Suprapubic skin (tissue), 4 donors: ENCODE data around the gene DUOXA1. TPM values are rescaled to one million over a fixed set of nuclear protein-coding genes. Genes with fewer than 3 reads are reported as not detected.

Experiments
- DNase-seq, 2 donors: peaks; one replicate each; pipeline ENCODE4 v3.0.0-alpha.2; 2019; ENCODE audit warnings: low spot score in 2 of 2
- H3K27ac ChIP-seq: fragments of 200-600 bp; sonication (generic); one replicate; pipeline ENCODE4 v1.5.1; 2019
- H3K27me3 ChIP-seq: fragments of 200-600 bp; sonication (generic); one replicate; pipeline ENCODE4 v1.5.1; 2019
- H3K36me3 ChIP-seq: fragments of 200-600 bp; sonication (generic); one replicate; pipeline ENCODE4 v1.5.1; 2019
- H3K4me1 ChIP-seq: fragments of 200-600 bp; sonication (generic); one replicate; pipeline ENCODE4 v1.5.1; 2019
- H3K4me3 ChIP-seq: fragments of 200-600 bp; sonication (generic); one replicate; pipeline ENCODE4 v1.5.1; 2019; ENCODE audit warnings: mild to moderate bottlenecking
- H3K9me3 ChIP-seq: fragments of 200-600 bp; sonication (generic); one replicate; pipeline ENCODE4 v1.5.1; 2019
- CTCF ChIP-seq, 2 donors: fragments of 200-600 bp in 1 of 2; fragments of 450-650 bp in 1 of 2; sonication (generic) in 1 of 2; IDR thresholded peaks; one replicate each; pipeline ENCODE4 v1.5.1; 2016 to 2019; ENCODE audit warnings: antibody characterized with exemption in 2 of 2, mild to moderate bottlenecking in 1 of 2, moderate library complexity in 1 of 2
- EP300 ChIP-seq: sonication (generic); formaldehyde crosslinking; IDR thresholded peaks from one replicate; pipeline ENCODE4 v1.6.1; 2017; ENCODE audit warnings: antibody characterized with exemption
- POLR2A ChIP-seq, 2 donors: fragments of 450-650 bp; IDR thresholded peaks; one replicate each; pipeline ENCODE4 v1.6.1; 2017; ENCODE audit warnings: antibody characterized with exemption in 2 of 2, mild to moderate bottlenecking in 2 of 2, moderate library complexity in 2 of 2
- POLR2AphosphoS5 ChIP-seq, 3 donors: sonication (generic); formaldehyde crosslinking; IDR thresholded peaks; one replicate each; pipeline ENCODE4 v1.6.1; 2017; ENCODE audit warnings: antibody characterized with exemption in 3 of 3
- WGBS: methylation state at CpG from one replicate; pipeline ENCODE4 v1.1.5; 2018; 5-methylcytosine and 5-hydroxymethylcytosine counted together
- total RNA-seq, 4 donors: library from RNA; depleted of rRNA; stranded (reverse); fragments of >200 nt; gene quantifications; one replicate each; pipeline ENCODE4 v1.1.0, GENCODE V29; 2016

DUOXA1 gene
- 100 to 1,000 TPM in 1 of 4 donors, 10 to 100 TPM in 3; 65.6 to 178 (median 89.6) TPM for total RNA-seq

GRCh38 chr15:45129651-45130129 is at the start of gene DUOXA1, which contains the start of gene DUOX1:
DUOXA1 (minus strand) TSS chr15:45129879; CDS start chr15:45123014, 6,865 bp downstream.
DUOX1 (plus strand) TSS chr15:45129994; CDS start chr15:45131967, 1,973 bp downstream.
- peak within 1 kb of the TSS; percentile 58 for H3K4me3 ChIP-seq
- TF ChIP-seq POLR2AphosphoS5 (IDR thresholded peaks at IDR 0.05): no peak
- no peak for TF ChIP-seq CTCF (IDR thresholded peaks at IDR 0.05)
- no peak for TF ChIP-seq EP300
- no peak for TF ChIP-seq POLR2A (IDR thresholded peaks at IDR 0.05)
- no peaks in the 10 kb centered on the region for H3K36me3 ChIP-seq
- H3K9me3 ChIP-seq: no peaks in the 10 kb centered on the region
- peaks cover 38% of the 10 kb centered on the region for H3K4me1 ChIP-seq
- peak within 1 kb of the TSS; percentile 72 for H3K27ac ChIP-seq
- WGBS: 0% methylated on average over 4 of the region's 46 CpGs
- H3K27me3 ChIP-seq: peaks cover 21% of the 10 kb centered on the region
- no peak for DNase-seq

GRCh38 chr15:45177285-45177684 is 47.6 kb upstream of the DUOXA1 start:
- H3K4me1 ChIP-seq: peaks cover 7% of the 10 kb centered on the region
- no peaks in the 10 kb centered on the region for H3K27me3 ChIP-seq
- DNase-seq: no peak
- peaks cover 8% of the 10 kb centered on the region for H3K36me3 ChIP-seq
- no peak for TF ChIP-seq POLR2AphosphoS5 (IDR thresholded peaks at IDR 0.05)
- TF ChIP-seq POLR2A (IDR thresholded peaks at IDR 0.05): no peak
- no peak for TF ChIP-seq CTCF (IDR thresholded peaks at IDR 0.05)
- no peak for TF ChIP-seq EP300
- H3K27ac ChIP-seq: no peak overlapping the region
- 83% methylated on average over 3 of the region's 3 CpGs for WGBS
- no peak overlapping the region for H3K4me3 ChIP-seq
- no peaks in the 10 kb centered on the region for H3K9me3 ChIP-seq

- no peak for DNase-seq
- Histone ChIP-seq H3K36me3 (peaks cover 20% of the 10 kb centered on the region), H3K27ac (no peak overlapping the region), H3K4me3 (no peak overlapping the region), H3K9me3 (no peaks in the 10 kb centered on the region), H3K4me1 (peaks cover under 1% of the 10 kb centered on the region), H3K27me3 (no peaks in the 10 kb centered on the region)
- 94% methylated on average over 2 of the region's 2 CpGs for WGBS
- TF ChIP-seq POLR2A (IDR thresholded peaks at IDR 0.05): no peak
- TF ChIP-seq EP300: no peak
- no peak for TF ChIP-seq CTCF (IDR thresholded peaks at IDR 0.05)
- no peak for TF ChIP-seq POLR2AphosphoS5 (IDR thresholded peaks at IDR 0.05)
These were observed 44.9 kb upstream of the DUOXA1 start for GRCh38 chr15:45174577-45174976.

- Histone ChIP-seq H3K36me3 (peaks cover 20% of the 10 kb centered on the region), H3K9me3 (no peaks in the 10 kb centered on the region), H3K4me1 (no peaks in the 10 kb centered on the region), H3K27ac (no peak overlapping the region), H3K27me3 (no peaks in the 10 kb centered on the region), H3K4me3 (no peak overlapping the region)
- TF ChIP-seq POLR2A (IDR thresholded peaks at IDR 0.05) (no peak), POLR2AphosphoS5 (IDR thresholded peaks at IDR 0.05) (no peak), EP300 (no peak), CTCF (IDR thresholded peaks at IDR 0.05) (no peak)
- DNase-seq: no peak
- whole genome bisulfite sequencing: 72% methylated on average over 6 of the region's 6 CpGs
These were observed 44.4 kb upstream of the DUOXA1 start for GRCh38 chr15:45174069-45174468.

- DNase-seq: no peak
- Histone ChIP-seq H3K27ac (no peak overlapping the region), H3K9me3 (no peaks in the 10 kb centered on the region)
These were observed 42.2 kb upstream of the DUOXA1 start for GRCh38 chr15:45171912-45172311.

More at GRCh38 chr15:45171912-45172311, 42.2 kb upstream of the DUOXA1 start:
- 93% methylated on average over 9 of the region's 12 CpGs for WGBS
- no peak overlapping the region for H3K4me3 ChIP-seq
- H3K36me3 ChIP-seq: peaks cover 20% of the 10 kb centered on the region
- no peaks in the 10 kb centered on the region for H3K27me3 ChIP-seq
- TF ChIP-seq POLR2A (IDR thresholded peaks at IDR 0.05): no peak
- TF ChIP-seq EP300: no peak
- no peak for TF ChIP-seq CTCF (IDR thresholded peaks at IDR 0.05)
- no peak for TF ChIP-seq POLR2AphosphoS5 (IDR thresholded peaks at IDR 0.05)
- H3K4me1 ChIP-seq: peaks cover 8% of the 10 kb centered on the region
